SHP77 treated with DMSO at 0.1 percent for 48 hours (cell line): ENCODE data around the gene EPB42.
A peak's percentile ranks its signal among the peaks of the same experiment; 100 is the strongest.
"Not testable (repeated sequence)": the region's sequence is repeated elsewhere in the genome, so short reads cannot be mapped to it uniquely, and the experiment has no call there.

Experiments used
- DNase-seq: peaks from one replicate; lab custom pipeline; 2025; lab: John Stamatoyannopoulos, UW

The EPB42 gene

DNA sequence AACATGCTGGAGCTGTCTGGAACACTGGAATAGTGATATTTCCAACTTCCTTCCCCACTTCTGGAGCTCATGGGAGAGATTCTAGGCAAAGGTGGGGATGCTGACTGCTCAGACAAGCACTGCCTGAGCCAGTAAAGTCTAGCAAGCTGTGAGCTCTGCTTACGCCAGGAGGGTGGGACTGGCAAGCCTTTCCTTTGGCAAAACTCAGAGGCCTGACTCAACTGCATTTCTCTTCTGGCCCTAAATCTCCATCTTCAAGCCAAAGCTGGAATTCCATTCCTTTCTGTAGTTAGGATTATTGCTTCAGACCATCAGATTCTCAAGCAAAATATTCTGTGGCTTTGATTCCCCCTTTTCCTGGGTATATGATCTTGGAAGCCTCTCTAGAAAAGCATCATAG, 20.3 kb upstream of the EPB42 start:
- no peak for DNase-seq

DNA sequence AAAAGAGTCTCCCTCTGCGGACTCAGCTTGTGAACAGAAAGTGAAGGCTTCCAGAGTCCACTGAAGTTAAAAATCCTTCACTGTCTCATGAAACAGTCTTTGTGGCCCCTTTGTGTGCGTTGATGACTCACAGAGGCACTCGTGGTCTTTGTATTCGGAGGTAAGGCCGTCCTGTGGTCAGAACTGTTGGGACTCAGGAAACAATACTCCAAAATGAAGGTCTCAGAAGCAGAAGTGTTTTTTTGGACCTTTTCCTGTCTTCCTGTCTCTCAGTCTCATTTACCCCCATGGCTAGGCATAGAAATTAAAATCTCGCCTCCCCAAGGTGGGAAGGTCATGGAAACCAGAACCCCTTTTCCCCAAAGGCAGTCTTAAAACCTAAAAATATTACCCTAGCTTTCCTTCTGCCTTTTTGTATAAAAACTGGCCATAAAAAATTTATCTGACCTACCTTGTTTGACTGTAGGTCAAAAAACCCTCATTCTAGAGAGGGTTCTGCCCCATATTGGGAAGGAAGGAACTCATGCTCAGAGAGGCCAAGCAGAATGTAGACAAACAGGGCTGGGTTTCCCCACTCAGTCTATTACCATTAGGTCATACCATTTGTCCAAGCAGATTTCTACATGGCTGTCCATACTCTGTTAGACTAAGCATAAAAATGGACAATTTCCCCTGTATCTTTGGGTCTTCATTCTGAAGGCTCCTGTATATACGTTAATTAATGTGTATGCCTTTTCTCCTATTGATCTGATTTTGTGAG, 19.1 kb upstream of the EPB42 start:
- no peak for DNase-seq

DNA sequence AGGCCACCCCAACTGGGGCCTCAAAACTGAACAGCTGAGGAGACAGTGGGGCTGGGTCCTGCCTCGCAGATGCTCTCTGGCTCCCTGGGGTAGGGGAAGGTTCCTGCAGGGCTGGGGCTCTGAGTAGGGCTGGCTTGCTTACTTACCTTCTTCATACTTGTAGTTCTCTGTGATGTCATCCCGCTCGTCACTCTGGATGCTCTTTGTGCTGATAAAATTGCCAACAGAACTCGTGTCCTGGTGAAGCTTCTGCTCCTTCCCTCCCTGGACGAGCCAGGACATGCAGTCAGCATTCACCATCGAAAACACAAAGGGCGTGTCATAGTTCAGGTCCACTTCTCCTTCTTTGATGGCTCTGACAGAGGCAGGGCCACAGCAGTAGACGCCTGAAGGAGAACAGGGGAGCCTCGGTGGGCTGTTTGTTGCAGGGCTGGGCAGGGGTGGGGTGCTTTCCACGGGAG, 17.9 kb upstream of the EPB42 start:
- DNase-seq = no peak

DNA sequence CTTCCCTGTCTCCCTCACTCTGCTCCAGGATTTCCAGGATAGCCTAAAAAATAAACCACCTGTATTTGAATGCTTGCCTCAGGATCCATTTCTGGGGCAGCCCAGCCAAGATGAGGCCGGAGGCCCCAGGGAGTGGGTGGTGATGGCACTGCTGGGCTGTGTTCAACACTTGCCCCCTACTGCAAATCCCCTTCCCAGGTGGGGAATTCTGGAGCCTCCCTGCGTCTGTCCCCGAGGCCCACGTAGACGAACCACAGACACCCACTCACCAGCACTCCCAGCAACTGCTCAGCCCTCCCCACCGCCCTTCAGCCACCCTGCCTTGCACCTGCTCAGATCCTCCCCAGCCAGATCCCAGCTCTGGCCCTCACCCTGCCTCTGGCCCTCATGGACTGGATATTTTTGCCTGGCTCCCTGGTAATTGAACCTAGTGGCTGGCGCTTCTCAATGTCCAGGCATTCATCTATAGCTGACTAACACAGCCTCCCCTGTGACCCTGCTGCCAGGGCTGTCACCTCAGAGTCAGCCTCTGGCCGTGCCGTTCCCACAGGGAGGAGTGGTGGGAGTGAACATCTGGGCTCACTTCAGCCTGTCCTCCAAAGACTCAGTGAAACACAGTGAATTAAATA, 17.1 kb upstream of the EPB42 start:
- DNase-seq = no peak

DNA sequence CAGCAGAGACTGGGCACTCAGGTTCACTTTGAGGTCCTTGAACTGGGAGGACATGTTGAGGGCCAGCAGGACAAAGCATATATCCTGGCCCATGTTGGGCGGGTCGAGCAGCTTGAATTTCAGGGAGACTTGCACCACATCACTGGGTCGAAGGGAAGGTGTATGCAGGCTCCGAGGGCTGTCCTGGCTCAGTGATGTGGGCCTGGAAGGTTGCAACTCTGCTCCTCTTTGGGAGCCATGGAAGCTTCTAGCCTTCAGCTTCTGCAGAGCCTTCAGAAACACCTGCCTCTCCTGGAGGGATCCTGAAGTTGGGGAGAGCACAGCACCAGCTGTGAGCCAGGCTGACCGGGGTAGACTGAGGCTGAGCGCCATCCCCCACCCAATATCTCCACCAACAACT, 14.7 kb upstream of the EPB42 start:
- DNase-seq = no peak

DNA sequence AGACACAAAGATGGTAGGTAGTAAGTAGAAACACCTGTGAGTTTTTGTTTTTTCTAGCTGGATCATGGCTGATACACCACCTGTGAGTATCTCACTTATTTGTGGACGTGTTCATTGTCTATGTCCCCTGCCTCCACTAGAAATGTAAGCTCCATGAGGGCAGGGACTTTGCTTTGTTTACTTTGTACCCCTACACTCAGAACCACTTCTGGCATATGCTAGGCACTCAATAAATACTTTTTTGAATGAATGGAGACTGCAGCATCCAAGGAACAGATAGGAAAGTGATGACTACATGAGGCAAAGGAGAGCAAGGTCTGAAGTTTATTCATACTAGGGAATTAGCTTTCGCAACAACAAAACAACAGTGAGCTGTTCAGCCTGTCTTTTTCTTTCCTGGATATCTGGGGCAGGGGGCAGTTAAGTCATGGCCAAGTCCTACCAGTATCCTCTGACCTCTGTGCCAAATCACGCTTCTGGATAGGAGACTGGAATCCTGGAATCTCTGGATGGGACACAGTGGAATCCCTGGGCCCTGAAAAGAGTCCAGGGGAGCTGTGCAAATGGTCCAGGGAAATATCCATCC, 11.6 kb upstream of the EPB42 start:
- DNase-seq = no peak

DNA sequence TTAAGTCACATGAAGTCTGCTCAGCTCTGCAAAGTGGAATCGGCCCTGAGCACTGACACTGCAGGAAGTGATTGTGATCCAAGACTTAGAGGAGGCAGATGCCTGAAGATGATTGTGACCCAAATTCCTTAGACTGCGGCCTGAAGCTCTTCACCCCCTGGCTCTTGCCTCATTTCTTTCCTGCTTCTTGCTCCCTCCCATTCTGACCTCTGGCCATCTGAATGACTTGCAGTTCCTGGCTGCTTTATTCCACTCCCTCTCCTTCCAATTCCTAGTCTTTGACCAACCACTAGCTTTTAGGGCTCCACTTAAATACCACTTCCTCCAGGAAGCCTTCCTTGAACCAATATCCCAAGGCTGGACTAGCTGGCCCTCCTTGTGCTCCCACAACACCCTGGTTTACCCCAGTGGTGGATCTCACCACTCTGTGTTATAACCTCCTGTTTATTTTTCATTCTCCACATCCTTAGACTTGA, 9.9 kb upstream of the EPB42 start:
- no peak for DNase-seq

DNA sequence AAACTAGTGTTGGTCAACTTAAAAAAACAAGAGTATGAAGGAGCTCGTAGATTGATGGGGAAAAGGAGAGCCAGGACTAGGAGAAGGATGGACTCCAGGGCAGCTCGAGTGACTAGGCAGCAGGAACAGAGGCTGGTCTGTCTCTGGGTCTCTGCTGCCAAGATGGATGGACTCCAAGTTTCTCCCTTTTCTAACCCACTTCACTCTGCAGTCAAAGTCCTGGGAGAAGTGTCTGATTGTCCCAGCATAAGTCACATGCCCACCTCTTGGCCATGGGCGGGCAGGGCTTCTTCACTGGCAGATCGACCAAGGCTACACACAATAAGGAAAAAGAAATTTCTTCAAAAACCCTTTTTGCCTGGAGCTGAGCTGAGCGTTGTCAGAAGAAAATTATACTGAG, 9.2 kb upstream of the EPB42 start:
- DNase-seq = no peak

DNA sequence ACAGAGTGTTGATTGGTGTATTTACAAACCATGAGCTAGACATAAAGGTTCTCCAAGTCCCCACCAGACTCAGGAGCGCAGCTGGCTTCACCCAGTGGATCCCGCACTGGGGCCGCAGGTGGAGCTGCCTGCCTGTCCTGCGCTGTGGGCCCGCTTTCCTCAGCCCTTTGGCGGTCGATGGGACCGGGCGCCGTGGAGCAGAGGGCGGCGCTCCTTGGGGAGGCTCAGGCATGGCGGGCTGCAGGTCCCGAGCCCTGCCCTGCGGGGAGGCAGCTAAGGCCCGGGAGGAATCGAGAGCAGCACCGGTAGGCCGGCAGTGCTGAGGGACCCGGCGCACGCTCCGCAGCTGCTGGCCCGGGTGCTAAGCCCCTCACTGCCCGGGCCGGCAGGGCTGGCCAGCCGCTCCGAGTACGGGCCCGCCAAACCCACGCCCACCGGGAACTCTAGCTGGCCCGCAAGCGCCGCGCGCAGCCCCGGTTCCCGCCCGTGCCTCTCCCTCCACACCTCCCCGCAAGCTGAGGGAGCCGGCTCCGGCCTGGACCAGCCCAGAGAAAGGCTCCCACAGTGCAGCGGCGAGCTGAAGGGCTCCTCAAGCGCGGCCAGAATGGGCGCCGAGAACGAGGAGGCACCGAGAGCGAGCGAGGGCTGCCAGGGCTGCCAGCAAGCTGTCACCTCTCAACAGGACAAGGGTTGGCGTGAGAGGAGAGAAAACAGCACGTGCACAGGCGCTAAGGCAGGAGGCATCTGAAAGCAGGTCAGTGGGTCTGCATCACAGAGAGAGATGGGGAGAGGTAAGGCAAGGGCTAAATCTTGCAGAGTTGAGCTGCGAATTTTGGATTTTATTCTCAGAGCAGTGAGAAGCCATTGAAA, 5.9 kb upstream of the EPB42 start:
- no peak for DNase-seq

DNA sequence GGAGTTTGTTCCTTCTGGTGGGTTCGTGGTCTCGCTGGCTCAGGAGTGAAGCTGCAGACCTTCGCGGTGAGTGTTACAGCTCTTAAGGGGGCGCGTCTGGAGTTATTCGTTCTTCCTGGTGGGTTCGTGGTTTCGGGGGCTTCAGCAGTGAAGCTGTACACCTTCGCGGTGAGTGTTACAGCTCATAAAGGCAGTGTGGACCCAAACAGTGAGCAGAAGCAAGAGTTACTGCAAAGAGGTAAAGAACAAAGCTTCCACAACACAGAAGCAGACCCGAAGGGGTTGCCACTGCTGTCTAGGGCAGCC, 5.1 kb upstream of the EPB42 start:
- not testable (repeated sequence) for DNase-seq

DNA sequence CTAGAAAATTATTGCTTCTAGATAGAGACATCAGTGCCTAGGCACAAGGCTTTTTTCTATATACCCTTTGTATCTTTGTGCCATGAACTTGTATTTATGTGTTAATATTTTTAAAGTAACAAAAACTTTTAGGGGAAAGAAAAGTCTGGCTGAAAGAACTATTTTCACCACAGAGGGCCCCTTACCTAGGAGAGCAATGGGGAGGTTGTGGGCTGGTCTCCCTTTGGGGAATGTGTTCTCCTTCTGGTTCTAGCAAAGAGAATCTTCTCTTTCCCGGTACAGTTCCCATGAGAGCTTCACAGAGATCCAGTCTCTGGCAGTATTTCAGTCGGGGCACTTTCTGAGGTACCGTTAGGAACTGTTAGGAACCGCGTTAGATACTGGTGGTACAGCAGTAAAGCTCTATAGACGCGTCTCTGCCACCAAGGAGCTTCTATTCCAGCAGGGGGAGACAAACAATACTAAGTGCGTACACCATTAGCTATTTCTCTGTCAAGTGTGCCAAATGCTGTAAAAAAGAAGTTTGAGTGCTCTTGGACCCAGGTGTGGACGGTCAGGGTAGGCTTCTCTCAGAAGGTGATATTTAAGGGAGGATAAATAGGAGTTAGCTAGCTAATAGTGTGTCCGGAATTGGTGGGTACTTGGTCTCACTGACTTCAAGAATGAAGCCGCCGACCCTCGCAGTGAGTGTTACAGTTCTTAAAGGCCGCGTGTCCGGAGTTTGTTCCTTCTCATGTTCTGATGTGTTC, 4.6 kb upstream of the EPB42 start:
- peak; percentile 41 for DNase-seq

DNA sequence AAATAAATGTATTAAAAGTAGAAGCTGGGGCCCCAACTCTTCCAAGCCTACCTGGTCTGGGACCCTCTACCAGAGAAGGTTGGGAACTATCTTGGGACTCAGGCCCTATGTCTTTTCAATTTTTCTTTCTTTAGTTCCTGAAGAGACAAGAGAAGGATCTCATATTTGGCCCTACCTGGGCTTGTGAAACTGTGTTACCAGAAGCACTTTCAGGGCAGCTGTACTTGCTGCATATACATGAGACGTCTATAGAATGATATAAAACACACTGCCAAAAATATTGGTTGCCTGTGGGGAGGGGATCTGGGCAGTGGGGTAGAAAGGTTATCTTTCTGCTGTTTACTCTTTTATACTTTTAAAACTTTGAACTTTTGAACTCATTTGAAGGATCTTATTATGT, 604 bp upstream of the EPB42 start:
- no peak for DNase-seq

DNA sequence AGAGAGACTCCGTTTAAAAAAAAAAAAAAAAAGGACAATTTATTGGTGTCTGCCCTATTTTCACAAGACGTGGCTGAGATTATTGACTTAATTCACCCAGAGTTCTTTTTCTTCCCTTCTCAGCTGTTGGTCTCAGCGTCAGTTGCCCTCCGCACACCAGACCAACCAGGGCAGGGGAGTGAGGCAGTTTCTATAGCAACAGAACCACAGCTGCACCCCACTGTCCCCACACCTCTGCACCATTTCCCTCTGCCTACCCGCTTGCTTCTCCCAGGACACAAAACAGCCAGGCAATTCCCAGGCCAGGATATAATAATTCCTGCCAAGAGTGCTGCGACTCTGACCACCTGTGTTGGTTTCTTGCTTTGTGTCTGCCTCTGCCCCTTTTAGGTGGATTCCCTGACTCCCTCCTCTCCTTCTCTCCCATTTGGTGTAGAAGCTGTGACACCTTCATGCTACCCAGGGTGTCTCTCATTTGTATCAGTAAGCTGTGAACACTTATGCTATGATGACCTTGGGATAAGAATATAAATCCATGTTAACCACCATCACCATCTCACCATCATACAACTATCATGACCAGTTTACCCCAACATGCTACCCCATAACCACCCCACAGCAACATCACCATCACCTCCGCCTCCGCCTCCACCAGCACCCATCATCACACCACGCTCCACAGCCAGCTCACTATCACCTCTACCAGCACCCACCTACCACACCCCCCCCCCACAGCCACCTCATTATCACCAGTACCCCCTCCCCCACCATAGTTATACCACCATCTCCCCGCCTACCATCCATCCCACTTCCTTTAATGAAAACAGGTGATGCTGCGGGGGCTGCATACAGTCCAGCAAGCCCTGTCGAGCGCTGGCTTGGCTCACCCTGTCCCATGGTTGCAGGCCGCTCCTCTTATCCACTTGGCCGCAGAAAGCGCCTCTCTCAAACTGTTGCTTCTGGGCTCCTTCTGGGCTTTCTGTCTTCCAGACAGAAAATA, 589 bp downstream of the EPB42 start:
- DNase-seq = no peak

DNA sequence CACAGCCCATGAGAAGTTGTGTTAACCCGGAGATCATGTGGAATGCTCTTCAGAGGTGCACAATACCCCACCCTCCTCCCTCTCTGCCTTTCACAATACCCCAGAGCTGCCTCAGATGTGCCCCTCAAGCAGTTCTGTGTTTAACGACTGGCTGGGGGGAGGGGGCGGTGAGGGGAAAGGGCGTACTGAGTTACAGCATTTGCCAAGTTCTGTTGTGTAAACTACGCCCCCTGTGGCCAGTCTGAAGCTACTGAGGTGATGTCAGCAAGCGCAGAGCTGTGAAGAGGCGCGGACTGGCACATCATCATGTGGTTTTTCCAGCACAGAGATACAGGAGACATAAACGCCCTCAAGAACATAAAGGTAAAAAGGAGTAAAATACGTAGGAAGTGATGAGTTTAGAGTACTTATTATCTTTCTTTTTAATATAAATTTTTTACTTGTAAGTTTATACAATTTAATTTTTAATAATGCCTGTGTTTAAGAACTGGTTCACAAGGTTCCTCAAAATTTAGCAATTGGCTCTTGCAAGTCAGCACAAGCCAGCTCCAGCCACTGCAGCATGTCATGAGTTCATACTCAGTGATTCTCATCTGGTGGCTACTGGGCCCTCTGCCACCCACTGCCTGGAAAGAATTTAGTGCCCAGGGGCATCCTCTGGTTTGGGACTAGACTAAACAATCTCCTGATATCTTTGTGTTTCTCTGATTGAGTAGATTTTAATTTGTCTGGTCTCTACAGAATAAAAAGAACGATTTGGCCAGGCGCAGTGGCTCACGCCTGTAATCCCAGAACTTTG, 1.7 kb downstream of the EPB42 start:
- no peak for DNase-seq

DNA sequence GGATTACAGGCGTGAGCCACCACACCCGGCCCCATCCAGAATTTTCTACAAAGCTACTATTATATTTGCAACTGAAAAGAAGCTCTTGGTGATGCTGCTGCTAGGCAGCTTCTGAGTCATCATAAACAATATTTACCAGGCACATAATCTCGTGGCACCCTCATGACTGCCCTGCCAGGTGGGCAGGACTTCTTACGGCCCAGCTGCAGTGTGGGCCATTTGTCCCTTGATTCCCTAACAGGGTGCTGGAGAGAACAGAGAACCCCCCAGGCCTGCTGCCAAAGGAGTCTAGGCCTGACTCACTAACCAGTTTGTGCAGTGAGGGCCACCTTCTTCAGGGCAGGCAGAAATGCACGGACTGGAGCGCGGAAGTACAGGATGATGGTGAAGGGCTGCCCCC, 4.9 kb downstream of the EPB42 start:
- DNase-seq = no peak

DNA sequence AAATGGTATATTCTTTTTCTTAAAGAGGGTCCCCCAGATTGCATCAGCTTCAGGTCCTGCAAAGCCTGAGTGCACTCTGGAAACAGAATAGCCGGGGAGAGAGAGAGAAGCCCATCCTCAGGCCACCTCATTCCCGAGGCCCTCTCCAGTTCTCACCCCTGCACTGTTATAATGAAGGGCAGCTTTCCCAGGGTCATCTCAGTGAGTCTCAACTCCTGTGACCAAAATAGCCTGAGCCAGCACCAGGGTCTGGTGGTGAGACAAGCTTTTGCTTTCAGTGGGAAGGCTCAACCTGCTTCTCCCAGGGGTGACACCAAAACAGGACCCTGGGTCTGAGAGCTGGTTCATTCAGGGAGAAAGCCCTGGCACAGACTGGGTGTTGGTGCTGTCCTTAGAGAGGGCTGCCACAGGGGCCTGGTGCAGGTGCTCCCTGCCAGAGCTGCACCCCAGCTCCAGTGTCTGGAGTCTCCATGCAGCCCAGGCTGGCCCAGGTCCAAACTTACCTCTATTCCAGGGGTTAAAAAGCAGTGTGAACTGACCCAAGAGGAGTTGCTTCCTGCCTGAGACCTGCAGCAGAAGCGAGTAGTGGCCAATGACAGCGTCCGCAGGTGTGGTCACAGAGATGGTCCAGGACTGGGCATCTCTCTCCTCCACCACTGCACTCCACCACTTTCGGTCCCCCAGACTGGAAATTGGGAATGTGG, 6.1 kb downstream of the EPB42 start:
- no peak for DNase-seq

DNA sequence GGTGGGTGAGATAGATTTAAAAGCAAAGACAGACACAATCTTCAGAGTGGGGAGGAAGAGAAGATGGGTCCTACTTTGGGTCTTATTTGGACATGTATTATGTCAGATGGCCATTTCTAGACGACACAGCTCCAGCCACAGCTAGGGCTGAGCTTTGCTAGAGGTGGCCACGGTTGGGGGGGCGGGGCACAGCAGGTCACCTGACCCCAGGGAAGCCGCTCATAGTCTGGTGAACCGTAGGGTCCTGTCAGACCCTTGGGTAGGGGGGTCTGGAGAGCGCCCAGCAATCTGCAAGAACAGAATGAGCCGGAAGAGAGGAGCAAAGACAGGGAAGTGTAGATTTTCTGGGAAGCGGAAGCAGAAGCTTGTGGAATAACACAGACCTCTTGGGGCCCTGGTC, 6.6 kb downstream of the EPB42 start:
- no peak for DNase-seq

DNA sequence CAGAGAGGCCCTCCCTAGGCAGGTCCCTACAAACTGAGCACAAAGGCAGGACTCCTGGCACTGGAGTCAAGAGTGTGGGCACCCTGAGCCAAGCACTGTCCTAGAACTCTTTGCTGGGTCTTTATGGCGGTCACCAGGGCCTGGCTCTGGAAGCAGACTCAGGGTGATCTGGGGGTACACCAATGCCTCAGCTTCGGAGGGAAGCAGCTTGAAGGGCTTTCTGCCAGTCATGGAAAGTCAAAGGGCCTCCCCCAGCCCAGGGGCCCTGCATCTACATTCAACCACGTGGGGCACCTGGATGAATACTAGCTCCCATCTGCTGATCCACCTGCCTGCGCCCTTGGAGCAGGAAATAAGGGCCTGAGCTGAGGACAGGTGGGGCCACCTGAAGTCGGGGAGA, 7.4 kb downstream of the EPB42 start:
- no peak for DNase-seq

DNA sequence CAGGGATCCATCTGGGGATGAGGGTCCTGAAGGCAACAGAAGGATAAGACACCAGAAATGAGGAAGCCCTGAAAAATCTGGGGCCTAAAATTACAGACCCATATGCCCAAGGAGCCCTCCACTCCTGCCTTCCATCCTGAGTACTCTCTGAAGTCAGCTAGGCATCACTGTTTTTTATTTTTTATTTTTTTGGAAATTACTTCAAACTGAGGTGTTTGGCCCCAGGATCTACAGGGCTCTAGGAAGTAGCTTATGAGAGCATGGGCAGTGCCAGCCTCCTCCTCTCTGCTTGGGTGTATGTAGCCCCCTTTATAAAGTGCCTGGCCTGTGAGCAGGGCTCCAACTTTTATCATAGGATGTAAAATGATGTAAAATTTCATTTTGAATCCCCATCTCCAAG, 7.9 kb downstream of the EPB42 start:
- DNase-seq = no peak
